HEK293T (cell line): ENCODE measurements around the gene TPP1.

Experiments
- ARNT ChIP-seq: fragments of 450-650 bp; IDR thresholded peaks from 2 replicates; pipeline ENCODE4 v1.6.1; 2017; ENCODE audit warnings: mild to moderate bottlenecking
- BHLHE40 ChIP-seq: fragments of 450-650 bp; IDR thresholded peaks from 2 replicates; pipeline ENCODE4 v1.6.1; 2016; ENCODE audit warnings: mild to moderate bottlenecking, moderate library complexity, borderline replicate concordance
- CTBP1 ChIP-seq: fragments of 450-650 bp; IDR thresholded peaks from 2 replicates; pipeline ENCODE4 v1.6.1; 2016; ENCODE audit warnings: borderline replicate concordance
- ELF4 ChIP-seq: fragments of 450-650 bp; IDR thresholded peaks from 2 replicates; pipeline ENCODE4 v1.6.1; 2017; ENCODE audit warnings: antibody characterized with exemption
- FOXK2 ChIP-seq: fragments of 450-650 bp; IDR thresholded peaks from 2 replicates; pipeline ENCODE4 v1.6.1; 2016; ENCODE audit warnings: mild to moderate bottlenecking
- FOXM1 ChIP-seq: fragments of 450-650 bp; IDR thresholded peaks from 2 replicates; pipeline ENCODE4 v1.6.1; 2017; ENCODE audit warnings: mild to moderate bottlenecking, borderline replicate concordance
- HDGF ChIP-seq: fragments of 450-650 bp; IDR thresholded peaks from 2 replicates; pipeline ENCODE4 v1.6.1; 2017; ENCODE audit warnings: antibody characterized with exemption, borderline replicate concordance
- L3MBTL2 ChIP-seq: fragments of 450-650 bp; conservative IDR thresholded peaks from 2 replicates; pipeline ENCODE4 v1.6.1; 2016; ENCODE audit warnings: mild to moderate bottlenecking
- LEF1 ChIP-seq: fragments of 450-650 bp; IDR thresholded peaks from 2 replicates; pipeline ENCODE4 v1.6.1; 2017; ENCODE audit warnings: mild to moderate bottlenecking, borderline replicate concordance
- NFRKB ChIP-seq: fragments of 450-650 bp; IDR thresholded peaks from 2 replicates; pipeline ENCODE4 v1.6.1; 2016; ENCODE audit warnings: mild to moderate bottlenecking, moderate library complexity
- SP1 ChIP-seq: fragments of 450-650 bp; IDR thresholded peaks from 2 replicates; pipeline ENCODE4 v1.6.1; 2017
- ZNF384 ChIP-seq: fragments of 450-650 bp; IDR thresholded peaks from 2 replicates; pipeline ENCODE4 v1.6.1; 2016

DNA sequence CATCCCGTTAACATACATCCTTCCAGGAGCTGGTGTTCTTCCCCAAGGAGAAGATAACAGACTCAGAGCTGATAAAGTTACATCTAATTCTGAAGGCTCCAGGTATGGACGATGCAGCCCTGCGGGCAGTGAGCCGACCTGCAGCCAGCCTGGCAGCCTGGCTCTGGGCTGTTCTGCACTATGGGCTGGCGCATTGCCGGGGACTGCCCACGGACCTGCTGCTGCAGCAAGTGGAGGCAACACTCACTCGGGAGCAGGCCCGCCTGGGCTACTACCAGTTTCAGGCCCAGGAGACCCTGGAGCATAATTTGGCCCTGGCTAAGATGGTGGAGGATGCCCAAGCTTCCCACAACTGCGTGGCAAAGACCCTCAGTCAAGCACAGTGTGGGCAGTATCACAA is 55.6 kb downstream of the TPP1 start:
- no peak for TF ChIP-seq BHLHE40
- TF ChIP-seq FOXK2 = no peak
- TF ChIP-seq HDGF = no peak
- no peak for TF ChIP-seq ARNT
- TF ChIP-seq LEF1 = no peak
- no peak for TF ChIP-seq ELF4
- TF ChIP-seq NFRKB = no peak
- TF ChIP-seq L3MBTL2 = no peak
- no peak for TF ChIP-seq SP1
- TF ChIP-seq FOXM1 = no peak
- TF ChIP-seq ZNF384 = no peak
- no peak for TF ChIP-seq CTBP1
